GM12878 (cell line): ENCODE data around the gene UBE2E2. TPM values are rescaled to one million over a fixed set of nuclear protein-coding genes. Genes with fewer than 3 reads are reported as not detected.

Source experiments
- ATAC-seq: fragments of 200-7000 bp; cut with Tn5 transposase; 3 replicates; pipeline ENCODE4 v1.9.1; 2020; ENCODE audit warnings: mild to moderate bottlenecking, moderate library complexity
- BruUV-seq: library from RNA; stranded (reverse); fragments of 400-500 nt; replicated peaks from 2 replicates; lab custom pipeline; 2021; lab: Mats Ljungman, UMichigan
- CTCF ChIA-PET: fragments of 300-600 bp; sonication (Branson Sonifier 250); formaldehyde crosslinking; extraction: SDS; loops from one replicate; lab custom pipeline; 2021; ENCODE audit warnings: inconsistent platforms; lab: Yijun Ruan, JAX
- POLR2A ChIA-PET: fragments of 350-600 bp; formaldehyde crosslinking; extraction: SDS; loops from one replicate; lab custom pipeline; 2021; ENCODE audit warnings: inconsistent platforms; lab: Charles Lee
- RAD21 ChIA-PET: fragments of 300-600 bp; sonication (Branson Sonifier 250); formaldehyde crosslinking; loops from one replicate; lab custom pipeline; 2023; ENCODE audit warnings: antibody characterized with exemption; ENCODE audit not compliant: unreplicated experiment; lab: Charles Lee
- SMC1A ChIA-PET: fragments of 300-600 bp; sonication (Branson Sonifier 250); formaldehyde crosslinking; loops from one replicate; lab custom pipeline; 2023; ENCODE audit not compliant: unreplicated experiment, uncharacterized antibody; lab: Charles Lee
- DNase-seq: peaks from one replicate; pipeline ENCODE4 v3.0.0-alpha.2; 2011; ENCODE audit warnings: low read depth, low spot score
- FAIRE-seq: peaks from 3 replicates; lab custom pipeline; 2011; peaks lifted over from hg19 to GRCh38; lab: Jason Lieb, UNC
- H2AFZ ChIP-seq: 2 replicates; pipeline ENCODE4 v1.6.0; 2011; ENCODE audit warnings: low read depth, low read length, control low read depth; ENCODE audit not compliant: control insufficient read depth
- H3K27ac ChIP-seq: 2 replicates; pipeline ENCODE4 v1.5.1; 2011; ENCODE audit warnings: control low read depth; ENCODE audit not compliant: control insufficient read depth, insufficient read depth
- H3K27me3 ChIP-seq, 2 experiments: replicated peaks in 1 of 2; 2 replicates each; pipeline versions ENCODE4 v1.6.0 to v1.6.1; 2011; ENCODE audit warnings: low read length in 1 of 2; ENCODE audit not compliant: control insufficient read depth in 2 of 2, insufficient read depth in 2 of 2
- H3K36me3 ChIP-seq, 2 experiments: 2 replicates each; pipeline ENCODE4 v1.5.1; 2011; ENCODE audit warnings: low read length in 1 of 2; ENCODE audit not compliant: control insufficient read depth in 2 of 2, insufficient read depth in 2 of 2
- H3K4me1 ChIP-seq: 2 replicates; pipeline ENCODE4 v1.6.1; 2011; ENCODE audit warnings: mild to moderate bottlenecking, low read length, moderate library complexity, mixed read lengths; ENCODE audit not compliant: control insufficient read depth, insufficient read depth
- H3K4me2 ChIP-seq: 2 replicates; pipeline ENCODE4 v1.6.0; 2011; ENCODE audit warnings: control low read depth; ENCODE audit not compliant: control insufficient read depth, insufficient read depth
- H3K4me3 ChIP-seq: fragments of 200-600 bp; sonication (generic); 2 replicates; pipeline ENCODE4 v1.5.1; 2016
- H3K79me2 ChIP-seq: 2 replicates; pipeline ENCODE4 v1.6.0; 2011; ENCODE audit warnings: low read length; ENCODE audit not compliant: control insufficient read depth, insufficient read depth
- H3K9ac ChIP-seq: 2 replicates; pipeline ENCODE4 v1.8.0; 2011; ENCODE audit warnings: low read length, control low read depth, mixed read lengths; ENCODE audit not compliant: control insufficient read depth, insufficient read depth
- H3K9me3 ChIP-seq: replicated peaks from 3 replicates; pipeline ENCODE4 v1.5.1; 2011; ENCODE audit warnings: mild to moderate bottlenecking, low read length; ENCODE audit not compliant: control insufficient read depth, insufficient read depth
- H4K20me1 ChIP-seq: 2 replicates; pipeline ENCODE4 v1.6.0; 2011; ENCODE audit not compliant: control insufficient read depth, insufficient read depth
- BHLHE40 ChIP-seq, 2 experiments: fragments of 450-650 bp in 1 of 2; IDR thresholded peaks; 2 replicates each; pipeline ENCODE4 v1.6.1; 2011 to 2017; ENCODE audit warnings: low read depth in 2 of 2, borderline replicate concordance in 1 of 2, improper control_type of control experiment in 1 of 2, low read length in 1 of 2, mild to moderate bottlenecking in 1 of 2
- CHD1 ChIP-seq: IDR thresholded peaks from 2 replicates; pipeline ENCODE4 v1.6.1; 2012; ENCODE audit warnings: low read depth, low read length, improper control_type of control experiment
- ELK1 ChIP-seq: IDR thresholded peaks from 2 replicates; pipeline ENCODE4 v1.6.1; 2012; ENCODE audit warnings: low read depth, low read length, improper control_type of control experiment
- POLR2AphosphoS5 ChIP-seq: IDR thresholded peaks from 2 replicates; pipeline ENCODE4 v1.6.1; 2011; ENCODE audit warnings: mild to moderate bottlenecking, low read length, inconsistent platforms
- SMARCA5 ChIP-seq: fragments of 450-650 bp; IDR thresholded peaks from 2 replicates; pipeline ENCODE4 v1.6.1; 2017; ENCODE audit warnings: mild to moderate bottlenecking
- SPI1 ChIP-seq: IDR thresholded peaks from 2 replicates; pipeline ENCODE4 v1.6.1; 2011; ENCODE audit warnings: low read depth, mild to moderate bottlenecking, low read length, moderate library complexity, borderline replicate concordance; ENCODE audit not compliant: insufficient read depth
- SRF ChIP-seq, 2 experiments: IDR thresholded peaks; 2 replicates each; pipeline ENCODE4 v1.6.1; 2011; ENCODE audit warnings: low read depth in 2 of 2, low read length in 2 of 2, mild to moderate bottlenecking in 1 of 2, moderate library complexity in 1 of 2
- ZNF24 ChIP-seq: fragments of 450-650 bp; IDR thresholded peaks from 2 replicates; pipeline ENCODE4 v1.6.1; 2017; ENCODE audit warnings: antibody characterized with exemption, mild to moderate bottlenecking
- ZZZ3 ChIP-seq: IDR thresholded peaks from 2 replicates; pipeline ENCODE4 v1.6.1; 2011; ENCODE audit warnings: low read depth; ENCODE audit not compliant: control insufficient read depth, insufficient read length
- WGBS: methylation state at CpG from one replicate; pipeline ENCODE4 v1.1.6; 2016; ENCODE audit warnings: low lambda C conversion rate; ENCODE audit not compliant: insufficient replicate concordance, insufficient coverage; ENCODE audit errors: missing lambda C conversion rate; 5-methylcytosine and 5-hydroxymethylcytosine counted together
- in situ Hi-C: fragments of 300-500 bp; cut with MboI; formaldehyde crosslinking; loops from 9 replicates; pipeline ENCODE4 v1.14.3; 2018; ENCODE audit warnings: mixed read lengths
- intact Hi-C: fragments of 100-400 bp; cut with micrococcal nuclease; formaldehyde crosslinking; loops from one replicate; pipeline ENCODE4 v1.14.2; 2022; ENCODE audit not compliant: unreplicated experiment
- polyA plus RNA-seq, 11 experiments: library from polyadenylated mRNA; depleted of rRNA in 4 of 11; unstranded in 6 of 11; stranded (reverse) in 5 of 11; fragments of >200 nt; fragmentation: Nextera tagmentation in 4 of 11; fragmentation: Illumina TruSeq in 1 of 11; extraction: Ambion mirVana in 4 of 11; extraction: Trizol in 1 of 11; gene quantifications; 1 replicate in 1 of 11; 2 replicates in 10 of 11; pipeline versions ENCODE4 v1.2.1 to v1.2.3, GENCODE V29; 2011 to 2016; ENCODE audit warnings: inconsistent platforms in 2 of 11, missing spikeins in 2 of 11, low read depth in 1 of 11
- total RNA-seq, 4 experiments: library from RNA; depleted of rRNA in 3 of 4; stranded (reverse); fragments of >200 nt in 3 of 4; fragmentation: Illumina TruSeq in 1 of 4; extraction: Trizol in 1 of 4; gene quantifications; 2 replicates each; pipeline versions ENCODE4 v1.2.1 to v1.2.3, GENCODE V29; 2013 to 2021

Gene UBE2E2
- total and polyA plus RNA-seq, 10 of the 15 experiments (the other 5 are each of a cell fraction or from before 2014, with no cell fraction given): 8.7 to 71.0 (median 36.4) TPM

- Histone ChIP-seq H2AFZ (no peak overlapping the region), H3K27me3 (no peaks in the 10 kb centered on the region), H3K4me2 (no peak overlapping the region), H3K9ac (no peak overlapping the region), H3K36me3 (no peaks in the 10 kb centered on the region), H3K27ac (no peak overlapping the region), H3K4me3 (no peak overlapping the region), H4K20me1 (no peaks in the 10 kb centered on the region)
- WGBS: 84% methylated on average over 6 of the region's 6 CpGs
- no peak for DNase-seq
- RAD21 ChIA-PET: no interaction called here
- FAIRE-seq: no peak
- ATAC-seq: no peak
- CTCF ChIA-PET: no interaction called here
- in situ Hi-C loops (no loop called here), intact Hi-C loops (no loop called here)
- no peak for TF ChIP-seq SRF (IDR thresholded peaks at IDR 0.05; ENCODE audit: low read depth in 2 of 2, low read length in 2 of 2)
- no peak for TF ChIP-seq ZNF24
- no peak for TF ChIP-seq POLR2AphosphoS5
- TF ChIP-seq ZZZ3: no peak
- TF ChIP-seq SMARCA5: no peak
- no peak for TF ChIP-seq CHD1
- TF ChIP-seq BHLHE40 (IDR thresholded peaks at IDR 0.05; ENCODE audit: borderline replicate concordance in 1 of 2, low read depth in 2 of 2, low read length in 1 of 2): no peak
- no peak for TF ChIP-seq SPI1
- TF ChIP-seq ELK1: no peak
- TF ChIP-seq, all 136 proteins: peak for 0
- BruUV-seq: no TSS peak
- Histone ChIP-seq H3K4me1 (no peaks in the 10 kb centered on the region), H3K79me2 (no peaks in the 10 kb centered on the region), H3K9me3 (no peaks in the 10 kb centered on the region; the same call in 2 of the 3 replicates)
- SMC1A ChIA-PET: no interaction called here
- POLR2A ChIA-PET: interaction anchor here (0.8 kb wide), 1 partner anchor 22 kb away, joined by 3 read pairs; no protein-coding TSS in a partner anchor
Observed at GRCh38 chr3:23633261-23633960, 430.3 kb downstream of the UBE2E2 start.
